NB4 (cell line): Measurements from ENCODE around the gene FHOD1.

ENCODE experiments used
- DNase-seq: peaks from one replicate; pipeline ENCODE4 v3.0.0; 2010; ENCODE audit warnings: low read depth
- H3K4me3 ChIP-seq: one replicate; pipeline ENCODE4 v1.5.1; 2011; ENCODE audit warnings: mild to moderate bottlenecking, low read depth, low read length, moderate library complexity
- CTCF ChIP-seq: IDR thresholded peaks from one replicate; pipeline ENCODE4 v1.5.1; 2012; ENCODE audit warnings: low read depth, low read length
- MAX ChIP-seq: IDR thresholded peaks from 2 replicates; pipeline ENCODE4 v1.6.1; 2011; ENCODE audit warnings: low read depth, low read length
- MYC ChIP-seq: IDR thresholded peaks from 2 replicates; pipeline ENCODE4 v1.6.1; 2011; ENCODE audit warnings: low read depth, low read length
- POLR2A ChIP-seq: IDR thresholded peaks from 2 replicates; pipeline ENCODE4 v1.6.1; 2011; ENCODE audit warnings: mild to moderate bottlenecking; ENCODE audit not compliant: insufficient read length; ENCODE audit errors: extremely low read depth

Gene FHOD1

GRCh38 chr16:67197704-67198103 is 49.6 kb downstream of the FHOD1 start:
- no peak overlapping the region for H3K4me3 ChIP-seq
- no peak for DNase-seq
- no peak for TF ChIP-seq CTCF
- TF ChIP-seq MAX = no peak
- TF ChIP-seq MYC = no peak
- TF ChIP-seq POLR2A = no peak

GRCh38 chr16:67196881-67197280 is 50.4 kb downstream of the FHOD1 start:
- no peak overlapping the region for H3K4me3 ChIP-seq
- DNase-seq = no peak
- TF ChIP-seq CTCF (no peak), MYC (no peak), POLR2A (no peak), MAX (no peak)

- no peak for DNase-seq
- H3K4me3 ChIP-seq = no peak overlapping the region
- no peak for TF ChIP-seq POLR2A
Observed at GRCh38 chr16:67195676-67196075, 51.6 kb downstream of the FHOD1 start.

GRCh38 chr16:67194260-67194659 is 53.0 kb downstream of the FHOD1 start:
- TF ChIP-seq MYC = no peak
- TF ChIP-seq POLR2A = no peak
- no peak for TF ChIP-seq CTCF
- TF ChIP-seq MAX = no peak
- DNase-seq = no peak
- H3K4me3 ChIP-seq = no peak overlapping the region

GRCh38 chr16:67193536-67193935 is 53.7 kb downstream of the FHOD1 start:
- TF ChIP-seq MAX (no peak), MYC (no peak), CTCF (no peak), POLR2A (no peak)
- H3K4me3 ChIP-seq = peak overlapping the region; percentile 100
- DNase-seq = no peak

- TF ChIP-seq MAX = no peak
- TF ChIP-seq MYC = no peak
- no peak for TF ChIP-seq POLR2A
- TF ChIP-seq CTCF = no peak
- H3K4me3 ChIP-seq = peak overlapping the region; percentile 100
- peak; percentile 26 for DNase-seq
Observed at GRCh38 chr16:67192781-67193361, 54.4 kb downstream of the FHOD1 start.
